ENCODE results near the gene LRFN2. TPM values are rescaled to one million over a fixed set of nuclear protein-coding genes. Genes with fewer than 3 reads are reported as not detected.

LRFN2 gene
- total and polyA plus RNA-seq, 2 donors (not counting 1 experiment from before 2014, with no cell fraction given) = not detected

DNA sequence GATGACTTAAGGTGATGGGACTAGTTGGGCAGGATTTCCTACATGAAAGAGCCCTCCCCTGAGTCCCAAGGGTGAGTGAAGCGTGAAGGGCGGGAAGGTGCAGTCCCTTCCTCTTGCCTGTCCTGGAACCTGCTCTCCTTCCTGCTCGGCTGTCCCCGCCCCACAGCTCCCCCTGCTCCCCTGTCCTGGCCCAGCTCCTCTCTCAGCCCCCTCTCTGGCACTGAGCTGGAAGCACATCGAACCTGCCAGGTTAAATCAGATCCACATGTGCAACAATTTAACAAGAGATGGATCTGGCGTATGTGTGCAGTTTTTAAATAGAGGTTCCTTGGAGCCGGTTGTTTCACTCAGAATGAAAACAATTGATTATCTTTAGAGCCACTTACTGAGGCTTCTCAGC is 95.0 kb downstream of the LRFN2 start:
- no peak for TF ChIP-seq EZH2 (IDR thresholded peaks at IDR 0.05; ENCODE audit: borderline replicate concordance, insufficient read depth, low read depth, low read length, poor library complexity, severe bottlenecking)
- TF ChIP-seq CTCF (IDR thresholded peaks at IDR 0.05) = no peak
- no peak overlapping the region for H3K4me3 ChIP-seq (ENCODE audit: control extremely low read depth in 1 of 5, extremely low read depth in 1 of 5, insufficient read depth in 1 of 5, low read depth in 2 of 5, low read length in 4 of 5)
- intact Hi-C loops (cut with micrococcal nuclease) = no loop called here
- ChIA-PET CTCF (no interaction called here), POLR2A (no interaction called here)
- WGBS (ENCODE audit: insufficient coverage) = 88% methylated on average over 6 of the region's 7 CpGs
- no peaks in the 10 kb centered on the region for H3K9me3 ChIP-seq (ENCODE audit: control extremely low read depth in 1 of 3, control insufficient read depth in 2 of 3, insufficient read depth in 1 of 3, low read length in 2 of 3)
- H3K4me2 ChIP-seq (replicated peaks; ENCODE audit: low read depth, low read length, poor library complexity, severe bottlenecking) = no peak overlapping the region
- no peaks in the 10 kb centered on the region for H3K9me3 Mint-ChIP-seq (ENCODE audit: insufficient read depth)
- no peak overlapping the region for H3K27ac Mint-ChIP-seq
- no peaks in the 10 kb centered on the region for H3K4me1 Mint-ChIP-seq
- H3K27ac ChIP-seq (ENCODE audit: low read length in 2 of 2) = no peak overlapping the region
- H3K79me2 ChIP-seq (ENCODE audit: control insufficient read depth, insufficient read depth, low read length) = no peaks in the 10 kb centered on the region
- ATAC-seq (ENCODE audit: low read depth) (no peak), DNase-seq (no peak)
- peaks cover 8% of the 10 kb centered on the region for H3K27me3 Mint-ChIP-seq
- no peaks in the 10 kb centered on the region for H3K27me3 ChIP-seq (replicated peaks in 1 of 4; ENCODE audit: control extremely low read depth in 1 of 4, control insufficient read depth in 3 of 4, insufficient read depth in 4 of 4, low read length in 3 of 4)
- H3K36me3 ChIP-seq (replicated peaks in 1 of 2; ENCODE audit: control extremely low read depth in 1 of 2, control insufficient read depth in 1 of 2, extremely low read depth in 1 of 2, insufficient read depth in 2 of 2, low read length in 1 of 2) = no peaks in the 10 kb centered on the region
- H4K20me1 ChIP-seq (ENCODE audit: control insufficient read depth, insufficient read depth, low read length, poor library complexity, severe bottlenecking) = no peaks in the 10 kb centered on the region
- no peak overlapping the region for H3K4me3 Mint-ChIP-seq
- no peak overlapping the region for H2AFZ ChIP-seq (ENCODE audit: insufficient read depth, low read depth, low read length, poor library complexity, severe bottlenecking)
- no peaks in the 10 kb centered on the region for H3K4me1 ChIP-seq (ENCODE audit: control insufficient read depth in 2 of 2, insufficient read depth in 2 of 2, low read length in 2 of 2)
- no peak overlapping the region for H3K9ac ChIP-seq (ENCODE audit: low read length)

DNA sequence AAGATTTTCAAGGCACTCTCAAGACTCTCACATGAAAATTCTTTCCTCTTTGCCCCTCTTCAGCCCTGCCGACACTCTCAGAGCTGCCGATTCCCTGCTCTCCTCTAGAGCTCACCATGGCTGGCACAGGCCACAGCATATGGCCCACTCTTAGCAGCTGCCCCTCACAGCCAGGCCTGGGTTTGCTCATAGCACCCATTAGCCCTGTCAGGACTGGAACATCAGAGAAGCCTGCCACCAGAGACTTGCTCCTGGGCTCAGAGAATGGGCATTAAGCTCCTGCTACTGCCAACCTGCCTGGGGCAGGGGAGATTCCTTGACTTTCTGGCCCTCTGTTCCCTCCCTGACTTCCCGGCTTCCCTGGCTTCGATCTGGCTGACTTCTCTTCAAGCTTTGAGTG is 96.7 kb downstream of the LRFN2 start:
- POLR2A ChIA-PET = no interaction called here
- DNase-seq = no peak
- TF ChIP-seq CTCF (IDR thresholded peaks at IDR 0.05) (no peak), EZH2 (IDR thresholded peaks at IDR 0.05; ENCODE audit: borderline replicate concordance, insufficient read depth, low read depth, low read length, poor library complexity, severe bottlenecking) (no peak)

More for the DNA sequence above, 96.7 kb downstream of the LRFN2 start:
- Histone ChIP-seq H3K4me1 (ENCODE audit: control insufficient read depth in 2 of 2, insufficient read depth in 2 of 2, low read length in 2 of 2) (no peaks in the 10 kb centered on the region), H3K4me3 (ENCODE audit: control extremely low read depth in 1 of 5, extremely low read depth in 1 of 5, insufficient read depth in 1 of 5, low read depth in 2 of 5, low read length in 4 of 5) (no peak overlapping the region), H3K9me3 (ENCODE audit: control extremely low read depth in 1 of 3, control insufficient read depth in 2 of 3, insufficient read depth in 1 of 3, low read length in 2 of 3) (no peaks in the 10 kb centered on the region), H3K27ac (ENCODE audit: low read length in 2 of 2) (no peak overlapping the region), H3K9ac (ENCODE audit: low read length) (no peak overlapping the region), H2AFZ (ENCODE audit: insufficient read depth, low read depth, low read length, poor library complexity, severe bottlenecking) (no peak overlapping the region), H3K4me2 (replicated peaks; ENCODE audit: low read depth, low read length, poor library complexity, severe bottlenecking) (no peak overlapping the region), H3K36me3 (replicated peaks in 1 of 2; ENCODE audit: control extremely low read depth in 1 of 2, control insufficient read depth in 1 of 2, extremely low read depth in 1 of 2, insufficient read depth in 2 of 2, low read length in 1 of 2) (no peaks in the 10 kb centered on the region), H3K27me3 (replicated peaks in 1 of 4; ENCODE audit: control extremely low read depth in 1 of 4, control insufficient read depth in 3 of 4, insufficient read depth in 4 of 4, low read length in 3 of 4) (no peaks in the 10 kb centered on the region), H4K20me1 (ENCODE audit: control insufficient read depth, insufficient read depth, low read length, poor library complexity, severe bottlenecking) (no peaks in the 10 kb centered on the region), H3K79me2 (ENCODE audit: control insufficient read depth, insufficient read depth, low read length) (no peaks in the 10 kb centered on the region)
- 90% methylated on average over 4 of the region's 4 CpGs for WGBS (ENCODE audit: insufficient coverage)
- H3K4me3 Mint-ChIP-seq = no peak overlapping the region
- H3K9me3 Mint-ChIP-seq (ENCODE audit: insufficient read depth) = no peaks in the 10 kb centered on the region
- CTCF ChIA-PET = no interaction called here
- intact Hi-C loops (cut with micrococcal nuclease) = no loop called here
- H3K27me3 Mint-ChIP-seq = peaks cover 8% of the 10 kb centered on the region
- H3K27ac Mint-ChIP-seq = no peak overlapping the region
- H3K4me1 Mint-ChIP-seq = no peaks in the 10 kb centered on the region
- no peak for ATAC-seq (ENCODE audit: low read depth)
